NCI-H2081 (cell line): ENCODE measurements around the gene CAV2.
"Not testable (repeated sequence)": the region's sequence is repeated elsewhere in the genome, so short reads cannot be mapped to it uniquely, and the experiment has no call there.

ENCODE experiments used
- DNase-seq, 2 experiments: peaks; one replicate each; lab custom pipeline; 2025; lab: John Stamatoyannopoulos, UW

CAV2 gene, protein sequence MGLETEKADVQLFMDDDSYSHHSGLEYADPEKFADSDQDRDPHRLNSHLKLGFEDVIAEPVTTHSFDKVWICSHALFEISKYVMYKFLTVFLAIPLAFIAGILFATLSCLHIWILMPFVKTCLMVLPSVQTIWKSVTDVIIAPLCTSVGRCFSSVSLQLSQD

DNA sequence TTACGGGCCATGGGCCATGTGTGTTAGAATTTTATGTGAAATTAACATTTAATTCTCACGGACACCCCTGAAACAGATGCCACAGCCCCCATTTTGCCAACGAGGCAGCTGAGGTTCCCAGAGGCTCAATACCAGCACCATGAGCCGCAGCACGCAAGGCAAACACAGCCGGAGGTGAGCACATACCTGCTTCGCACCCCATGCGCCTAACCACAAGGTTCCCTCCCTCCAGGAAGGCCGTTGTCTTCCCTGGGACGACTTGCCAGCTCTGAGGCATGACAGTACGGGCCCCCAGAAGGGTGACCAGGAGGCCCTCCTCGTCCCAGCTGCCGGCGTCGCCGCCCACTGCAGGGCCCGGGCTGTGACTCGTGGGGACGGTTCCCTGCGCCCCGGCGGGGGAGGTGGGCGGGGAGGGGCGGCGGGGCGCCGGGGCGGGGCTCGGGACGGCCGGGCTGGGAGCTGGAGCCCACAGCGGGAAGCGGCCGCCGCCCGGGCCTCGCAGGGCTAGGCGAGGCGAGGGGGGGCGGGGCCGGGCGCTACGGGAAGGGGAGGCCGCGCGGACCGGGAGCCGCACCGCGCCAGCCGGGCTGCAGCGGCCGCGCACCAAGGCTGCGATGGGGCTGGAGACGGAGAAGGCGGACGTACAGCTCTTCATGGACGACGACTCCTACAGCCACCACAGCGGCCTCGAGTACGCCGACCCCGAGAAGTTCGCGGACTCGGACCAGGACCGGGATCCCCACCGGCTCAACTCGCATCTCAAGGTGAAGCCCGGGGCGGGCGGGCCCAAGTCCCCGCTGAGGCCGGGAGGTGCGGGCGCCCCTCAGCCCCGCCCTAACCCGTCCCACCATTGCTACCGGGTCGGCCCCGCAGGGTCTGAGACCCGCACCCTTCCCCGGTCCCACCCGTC, at the start of gene CAV2:
Gene CAV2 (plus strand): TSS at position 571 of the 910 bp plus-strand sequence. CDS start 44 bp downstream, at position 615.
- DNase-seq: peak; percentile 35 to 54

DNA sequence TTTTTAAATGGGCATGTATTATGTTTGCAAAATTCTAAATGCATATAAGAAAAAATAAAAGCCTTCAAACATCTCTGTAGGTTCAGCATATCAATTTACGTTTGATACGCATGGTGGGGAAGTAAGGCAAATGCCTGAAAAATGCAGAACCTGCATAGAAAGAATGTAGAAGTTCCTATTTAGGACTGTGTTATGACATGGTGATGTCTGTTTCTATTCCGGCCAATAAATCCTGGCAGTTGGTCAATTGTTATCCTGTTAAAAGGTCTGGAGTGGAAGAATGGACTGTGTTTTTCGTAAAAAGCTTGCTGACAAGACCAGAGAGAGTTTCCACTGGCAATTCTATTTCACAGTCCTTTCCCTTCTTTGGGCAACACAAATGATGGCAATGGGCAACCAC, 49.6 kb upstream of the CAV2 start:
- DNase-seq: no peak

DNA sequence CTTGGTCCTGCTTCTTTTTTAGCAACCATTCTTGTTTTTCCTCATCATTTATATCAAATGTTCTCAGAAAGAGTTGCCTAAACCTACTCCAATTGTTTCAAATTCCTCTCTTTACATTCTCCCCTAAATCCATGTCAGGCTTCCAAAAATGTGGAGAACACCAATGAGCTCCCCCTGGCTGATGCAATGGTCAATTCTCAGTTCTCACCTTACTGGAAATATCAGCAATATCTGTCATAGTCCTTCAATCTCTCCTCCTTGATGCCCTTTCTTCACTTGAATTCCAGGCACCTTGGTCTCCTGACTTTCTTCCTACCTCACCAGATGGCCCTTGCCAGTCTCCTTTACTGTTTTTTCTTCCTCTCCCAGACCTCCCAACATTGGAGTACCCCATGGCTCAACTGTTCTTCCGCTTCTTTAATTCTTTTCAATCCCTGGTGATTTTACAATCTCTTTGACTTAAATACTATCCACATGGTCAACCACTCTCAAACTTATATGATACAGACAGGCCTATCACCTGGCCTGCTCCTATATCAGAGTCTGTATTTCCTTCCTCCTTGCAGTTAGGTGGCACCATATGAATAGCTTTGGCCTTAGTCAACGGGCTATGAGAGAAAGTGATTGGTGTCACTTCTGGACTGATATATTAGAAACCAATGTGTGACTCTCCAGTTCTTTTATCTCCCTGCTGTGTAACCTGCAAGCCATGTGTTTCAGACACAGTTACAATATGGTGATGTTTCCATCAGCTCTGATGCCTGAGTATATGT, 47.4 kb upstream of the CAV2 start:
- no peak for DNase-seq

DNA sequence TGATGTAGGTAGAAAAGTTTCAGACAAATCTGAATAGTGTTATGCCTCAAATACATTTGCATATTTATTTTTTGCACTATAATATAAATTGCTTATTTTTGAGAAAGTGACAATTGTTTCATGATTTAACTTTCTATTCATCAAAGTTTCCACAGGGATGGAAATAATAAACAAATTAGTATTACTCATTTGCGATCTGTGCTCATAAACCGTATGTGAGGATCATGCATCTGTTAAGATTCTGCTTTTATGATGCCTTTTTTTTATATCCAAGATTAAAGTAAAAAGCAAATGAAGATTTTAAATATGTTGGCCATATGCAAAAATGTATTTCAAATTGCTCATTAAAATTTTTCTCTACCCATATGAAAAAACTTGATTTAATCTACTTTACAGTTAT, 45.2 kb upstream of the CAV2 start:
- DNase-seq: no peak

DNA sequence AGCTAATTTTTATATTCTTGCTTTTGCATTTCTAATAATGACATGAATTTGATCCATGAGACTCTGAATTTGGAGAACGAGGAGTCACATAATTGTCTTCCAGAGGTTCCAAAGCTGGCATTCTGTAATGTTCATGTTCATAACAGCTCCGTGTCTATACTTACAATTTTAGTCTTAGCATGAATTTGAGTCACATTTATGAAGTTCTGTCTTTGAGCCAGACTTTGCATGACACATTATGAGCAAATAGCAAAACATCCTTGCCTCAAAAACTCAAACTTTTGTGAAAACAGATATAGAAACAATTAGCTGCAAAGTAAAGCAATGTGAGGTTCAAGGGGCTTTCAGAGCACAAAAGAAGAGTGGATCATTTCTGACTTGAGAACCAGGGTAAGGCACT, 44.5 kb upstream of the CAV2 start:
- DNase-seq: no peak

DNA sequence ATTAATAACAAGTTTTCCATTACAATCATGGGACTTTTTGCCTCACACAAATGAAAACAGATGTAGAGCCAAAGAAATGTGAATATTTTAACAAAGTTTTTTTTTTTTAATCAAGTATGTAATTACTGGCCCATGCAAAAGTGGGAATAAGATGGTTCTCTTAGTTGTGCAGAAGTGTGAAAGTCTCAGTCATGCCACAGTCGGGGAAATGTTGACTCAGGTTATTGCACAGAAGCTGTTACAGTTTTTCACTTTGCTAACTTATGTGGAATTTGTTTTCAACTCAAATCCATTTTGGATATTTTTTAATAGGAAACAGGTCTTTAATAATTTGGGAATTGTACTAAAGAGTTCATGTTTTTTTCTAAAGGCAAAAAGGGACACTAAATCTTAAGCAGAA, 44.0 kb upstream of the CAV2 start:
- no peak for DNase-seq

DNA sequence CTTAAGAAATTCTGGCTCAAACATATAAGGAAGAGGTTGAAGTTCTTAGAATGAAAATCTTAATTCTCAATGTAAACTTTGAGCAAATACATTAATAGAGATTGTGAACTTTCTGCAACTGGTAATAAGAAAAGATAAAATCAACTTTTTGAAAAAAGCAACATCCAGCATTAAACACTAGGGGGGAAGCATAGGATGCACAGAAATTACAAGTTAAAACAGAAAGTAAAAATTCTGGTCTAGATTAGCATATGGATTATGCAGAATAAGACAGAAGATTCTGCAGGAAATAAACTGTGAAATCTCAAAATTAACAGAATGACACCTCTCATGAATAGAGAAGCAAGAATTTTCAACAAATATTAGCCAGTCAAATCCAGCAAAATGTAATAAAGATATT, 38.0 kb upstream of the CAV2 start:
- no peak for DNase-seq

DNA sequence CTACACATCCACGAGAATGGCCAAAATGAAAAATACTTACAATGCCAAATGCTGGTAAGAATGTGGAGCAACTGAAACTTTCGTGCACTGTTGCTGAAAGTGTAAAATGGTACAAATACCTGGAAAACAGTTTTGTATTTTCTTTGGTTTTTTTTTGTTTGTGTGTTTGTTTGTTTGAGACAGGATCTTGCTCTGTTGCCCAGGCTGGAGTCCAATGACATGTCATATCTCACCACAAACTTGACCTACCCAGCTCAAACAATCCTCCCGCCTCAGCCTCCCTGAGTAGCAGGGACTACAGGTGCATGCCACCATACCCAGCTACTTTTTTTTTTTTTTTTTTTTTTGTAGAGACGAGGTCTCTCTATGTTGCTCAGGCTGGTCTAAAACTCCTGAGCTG, 35.6 kb upstream of the CAV2 start:
- DNase-seq: no peak

DNA sequence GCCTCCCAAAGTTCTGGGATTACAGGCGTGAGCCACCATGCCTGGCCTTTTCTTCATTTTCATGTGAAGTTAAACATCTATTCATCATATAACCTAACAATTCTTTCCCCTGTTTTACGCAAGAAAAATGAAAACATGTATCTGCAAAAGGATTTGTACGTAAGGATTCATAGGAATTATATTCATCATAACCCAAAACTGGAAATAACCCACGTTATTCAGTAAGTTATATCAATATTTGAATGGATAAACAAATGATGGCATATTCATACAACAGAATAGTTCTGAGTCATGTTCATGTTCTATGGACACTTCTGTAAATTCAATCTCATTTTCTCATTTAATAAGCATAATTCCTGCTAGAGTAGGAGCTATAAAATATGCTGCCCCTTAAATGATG, 35.2 kb upstream of the CAV2 start:
- DNase-seq: no peak

DNA sequence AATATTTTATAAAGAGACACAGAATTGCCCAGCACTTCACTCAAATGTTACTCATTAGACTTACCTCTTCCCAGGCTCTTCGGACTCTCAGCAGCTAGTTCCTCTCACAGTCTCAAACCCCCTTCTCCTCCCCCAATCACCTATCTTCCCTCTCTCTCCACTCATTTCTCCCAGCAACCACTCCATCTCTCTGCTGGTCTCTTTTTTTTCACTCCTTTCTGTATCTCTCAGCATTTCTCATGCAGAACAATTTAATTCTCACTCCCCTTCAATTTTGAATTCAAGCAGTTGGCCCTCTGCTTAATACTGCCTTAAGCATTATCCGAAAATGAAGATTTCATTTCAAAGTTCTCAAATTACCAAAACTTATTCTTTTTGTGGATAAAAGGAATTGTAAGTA, 34.4 kb upstream of the CAV2 start:
- DNase-seq: no peak

DNA sequence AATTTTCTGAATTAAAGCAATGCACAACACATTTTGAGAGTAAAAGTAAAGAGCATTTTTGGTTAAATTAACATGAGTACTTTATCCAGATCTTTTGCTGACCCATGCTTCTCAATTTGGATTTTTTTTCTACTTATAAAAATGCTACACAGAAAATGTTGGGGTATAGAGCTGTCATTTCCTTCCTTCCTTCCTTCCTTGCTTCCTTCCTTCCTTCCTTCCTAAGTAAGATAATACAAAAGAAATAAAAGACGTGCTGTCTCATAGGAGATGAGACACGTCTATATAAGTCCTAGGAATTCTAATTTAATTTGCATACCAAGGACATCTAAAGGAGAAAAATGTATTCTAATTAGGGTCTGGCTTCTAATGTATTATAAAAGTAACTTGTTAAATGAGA, 31.0 kb upstream of the CAV2 start:
- DNase-seq: no peak

DNA sequence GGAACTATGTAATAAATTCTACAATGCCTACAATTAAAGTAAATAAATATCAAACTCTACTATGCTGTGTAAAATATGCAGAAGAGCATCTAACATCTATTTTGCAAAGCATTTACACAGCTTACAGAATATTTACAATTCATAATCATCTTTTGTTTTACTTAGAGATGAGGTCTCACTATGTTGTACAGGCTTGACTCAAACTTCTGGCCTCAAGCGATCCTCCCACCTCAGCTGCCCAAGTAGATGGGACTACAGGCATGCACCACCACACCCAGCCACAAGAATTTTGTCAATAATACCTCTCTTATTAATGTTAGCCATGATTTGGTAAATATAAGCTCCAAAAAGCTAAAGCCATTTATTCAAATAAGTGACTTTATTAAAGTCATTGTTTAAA, 21.9 kb upstream of the CAV2 start:
- DNase-seq: no peak

DNA sequence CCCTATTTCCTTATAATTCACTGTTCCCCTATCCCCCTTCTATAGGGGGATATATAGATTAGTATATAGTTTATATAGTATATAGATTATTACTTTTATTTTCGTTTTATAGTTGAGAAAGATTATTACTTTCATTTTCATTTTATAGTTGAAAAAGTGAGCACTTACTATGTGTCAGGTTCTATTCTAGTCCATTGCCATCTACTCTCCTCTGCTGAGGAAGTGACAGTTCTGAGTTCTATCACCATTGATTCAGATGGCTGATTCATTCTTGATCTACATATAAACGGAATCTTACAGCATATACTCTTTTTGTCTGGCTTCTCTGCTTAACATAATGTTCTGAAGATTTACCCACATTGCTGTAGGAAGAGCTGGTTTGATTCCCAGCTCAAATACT, 20.7 kb upstream of the CAV2 start:
- DNase-seq: no peak

DNA sequence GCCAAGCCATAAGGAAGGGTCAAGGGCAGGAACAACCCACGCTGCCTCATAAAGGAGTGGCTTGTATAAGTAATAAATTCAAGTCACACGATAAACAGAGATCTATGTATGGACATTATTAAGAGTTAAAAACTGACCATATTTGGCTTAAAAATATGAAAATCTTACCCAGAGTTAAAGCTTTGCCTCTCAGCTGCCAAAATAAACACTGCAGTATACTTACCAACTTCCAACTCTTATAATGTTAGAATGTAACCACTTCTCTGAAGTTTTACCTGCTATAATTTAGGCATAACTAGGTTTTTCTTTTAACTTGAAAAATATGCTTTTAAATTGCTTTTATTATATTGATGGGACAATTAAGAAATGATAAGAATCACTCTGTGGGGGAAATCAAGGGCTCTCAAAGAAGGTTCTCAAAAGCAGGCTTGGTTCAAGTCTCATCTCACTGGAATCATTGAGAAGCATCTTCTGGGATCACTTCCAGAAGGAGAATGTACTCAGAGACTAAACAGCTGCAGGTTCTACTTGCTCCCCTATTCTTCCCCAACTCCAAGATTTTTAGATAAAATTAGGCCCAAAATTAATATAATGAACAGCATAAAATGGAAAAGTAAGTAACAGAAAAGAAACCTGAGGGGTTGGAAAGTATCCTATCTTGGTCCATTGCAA, 16.1 kb upstream of the CAV2 start:
- DNase-seq: no peak

DNA sequence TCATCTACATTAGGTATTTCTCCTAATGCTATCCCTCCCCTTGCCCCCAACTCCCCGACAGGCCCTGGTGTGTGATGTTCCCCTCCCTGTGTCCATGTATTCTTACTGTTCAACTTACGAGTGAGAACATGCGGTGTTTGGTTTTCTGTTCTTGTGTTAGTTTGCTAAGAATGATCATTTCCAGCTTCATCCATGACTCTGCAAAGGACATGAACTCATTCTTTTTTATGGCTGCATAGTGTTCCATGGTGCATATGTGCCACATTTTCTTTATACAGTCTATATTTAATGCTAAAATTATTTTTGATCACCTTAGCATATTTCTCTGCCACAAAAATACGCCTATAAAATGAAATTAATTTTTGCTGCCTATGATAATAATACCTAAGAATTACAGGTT, 15.1 kb upstream of the CAV2 start:
- not testable (repeated sequence) for DNase-seq

DNA sequence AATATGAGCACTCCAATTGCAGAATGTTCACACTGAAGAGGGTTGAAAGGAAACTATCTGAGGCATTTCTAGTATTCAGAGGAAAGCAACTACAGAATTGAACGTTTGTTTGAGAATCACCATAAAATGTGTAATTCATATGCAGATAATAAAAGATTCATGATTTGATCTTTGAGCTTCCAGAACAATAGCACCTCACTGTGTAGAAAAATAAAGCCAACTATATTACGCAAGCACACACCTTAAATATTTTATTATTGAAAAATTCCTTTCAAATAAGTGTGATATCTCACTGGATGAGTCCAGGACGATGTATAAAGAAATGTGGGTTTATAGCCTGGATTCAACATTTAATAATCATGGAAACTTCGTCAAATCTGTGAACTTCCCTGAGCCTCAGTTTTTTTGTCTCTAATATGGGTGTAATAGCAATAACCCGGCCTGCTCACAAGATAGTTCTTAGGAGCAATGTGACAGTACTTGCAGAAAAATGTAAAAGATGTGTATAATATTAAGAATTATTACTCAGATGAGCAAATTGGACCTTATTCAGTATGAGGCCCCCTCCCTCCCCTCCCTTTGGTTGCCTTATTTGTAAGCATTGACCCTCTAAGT, 11.5 kb upstream of the CAV2 start:
- no peak for DNase-seq

DNA sequence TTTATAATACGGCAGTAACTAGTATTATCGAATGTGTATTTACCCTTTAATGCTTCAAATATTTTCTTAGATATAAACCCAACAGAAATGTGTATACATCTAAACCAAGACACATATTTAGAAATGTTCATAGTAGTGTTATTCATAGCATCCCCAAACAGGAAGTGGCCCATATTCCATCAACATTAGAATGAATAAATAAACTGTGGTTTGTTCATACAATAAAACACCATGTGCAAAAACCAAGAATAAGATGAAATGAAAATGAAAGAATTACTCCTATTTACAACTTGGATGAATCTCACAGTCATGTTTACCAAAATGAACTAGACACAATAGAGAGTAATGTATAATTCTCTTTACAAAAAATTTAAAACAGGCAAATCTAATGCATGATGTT, 9.2 kb upstream of the CAV2 start:
- no peak for DNase-seq

DNA sequence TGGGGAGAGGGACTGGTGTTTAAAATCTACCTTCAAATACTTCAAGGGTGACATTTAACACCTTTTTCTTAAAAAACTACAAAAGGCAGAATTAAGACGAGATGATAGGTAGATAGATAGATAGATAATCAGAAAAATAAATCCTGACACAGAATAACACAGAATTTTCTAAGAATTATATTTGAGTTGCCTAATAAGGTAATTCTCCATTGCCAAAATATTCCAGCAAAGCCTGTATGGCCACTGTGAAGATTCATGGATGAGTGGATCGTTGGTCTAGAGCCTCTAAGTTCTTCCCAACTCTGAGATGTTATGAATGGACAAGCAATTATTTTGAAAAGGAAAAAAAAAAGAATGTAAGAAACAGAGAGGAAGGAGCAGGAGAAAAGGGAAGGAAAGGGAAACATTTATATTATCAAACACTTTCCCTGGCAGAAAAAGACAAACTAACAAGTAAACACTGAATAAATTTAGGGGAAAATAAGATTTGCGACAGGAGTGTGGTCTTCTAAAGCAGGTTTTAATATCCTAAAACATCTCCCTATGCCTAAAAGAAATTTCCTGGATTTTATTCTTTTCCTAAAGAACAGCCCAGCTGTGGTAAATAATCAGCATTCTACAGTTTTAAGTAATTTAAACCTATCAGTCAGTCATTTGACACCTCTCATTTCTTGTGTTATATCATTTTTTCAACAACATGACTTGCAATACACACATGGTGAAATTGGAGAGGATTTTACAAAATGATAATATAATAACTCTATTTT, 7.5 kb upstream of the CAV2 start:
- no peak for DNase-seq

DNA sequence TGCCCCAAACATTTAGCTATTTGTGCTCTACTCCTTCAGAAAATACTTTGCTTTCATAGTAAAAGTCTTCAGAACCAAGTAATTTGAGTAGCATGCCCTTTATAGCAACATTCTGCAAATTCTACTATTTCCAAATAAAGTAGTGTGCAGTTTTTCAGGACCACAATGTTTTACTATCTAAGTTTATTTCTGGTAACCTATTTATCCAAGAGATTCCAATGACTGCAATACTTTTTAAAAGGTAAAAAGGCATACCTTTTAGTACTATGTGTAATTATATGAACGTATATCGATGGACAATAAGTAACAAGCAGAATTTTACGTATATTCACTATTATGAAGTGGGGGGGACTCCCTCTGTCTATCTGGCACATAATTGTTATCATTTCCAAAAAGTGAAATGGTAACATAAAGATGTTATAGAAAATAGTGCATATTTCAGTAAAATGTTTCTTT, 6.9 kb upstream of the CAV2 start:
- DNase-seq: no peak

DNA sequence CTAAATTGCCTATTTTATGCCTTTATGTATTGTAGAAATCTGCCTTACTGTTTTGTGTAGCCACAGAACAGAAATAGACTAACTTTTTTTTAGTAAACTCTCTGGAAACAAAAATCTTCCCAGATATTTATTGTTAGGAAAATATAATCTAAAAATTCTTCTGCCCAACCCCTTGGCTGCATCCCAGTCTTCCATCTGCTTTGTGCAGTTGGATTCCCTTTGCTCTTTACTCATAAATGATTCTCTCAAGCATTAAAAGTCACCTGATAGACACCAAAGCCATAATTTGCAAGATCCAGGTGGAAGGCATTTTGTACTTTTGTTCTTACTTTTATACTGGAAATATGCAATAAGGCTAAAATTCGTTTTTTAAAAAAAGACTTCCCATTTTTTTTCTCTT, 6.1 kb upstream of the CAV2 start:
- no peak for DNase-seq

DNA sequence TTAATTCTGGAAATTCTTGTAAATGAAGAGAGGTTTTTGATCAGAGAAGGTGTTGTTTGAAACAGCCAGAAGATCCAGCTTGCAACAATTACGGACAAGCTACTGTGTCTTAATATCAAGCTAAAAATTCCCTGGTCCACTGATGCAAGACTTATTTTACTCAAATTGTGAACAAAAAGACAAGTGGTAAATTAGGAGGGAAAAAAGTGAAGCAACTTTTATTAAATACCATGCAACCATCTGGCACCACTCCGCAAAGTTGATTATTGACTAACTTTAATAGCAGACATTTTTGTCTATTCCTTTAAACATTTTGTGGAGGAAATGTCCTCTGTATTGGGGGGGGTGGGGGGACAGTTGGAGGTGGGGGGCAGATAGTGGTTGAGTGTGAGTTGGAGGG, 5.1 kb upstream of the CAV2 start:
- DNase-seq: no peak
